IPS DF 4.7 (cell line): Measurements from ENCODE around the gene GEMIN4.
"Not testable (repeated sequence)": the region's sequence is repeated elsewhere in the genome, so short reads cannot be mapped to it uniquely, and the experiment has no call there.

ENCODE experiments used
- DNase-seq: peaks from one replicate; pipeline ENCODE4 v3.0.0-alpha.2; 2013; ENCODE audit warnings: low spot score; ENCODE audit errors: extremely low read depth

Gene GEMIN4

DNA sequence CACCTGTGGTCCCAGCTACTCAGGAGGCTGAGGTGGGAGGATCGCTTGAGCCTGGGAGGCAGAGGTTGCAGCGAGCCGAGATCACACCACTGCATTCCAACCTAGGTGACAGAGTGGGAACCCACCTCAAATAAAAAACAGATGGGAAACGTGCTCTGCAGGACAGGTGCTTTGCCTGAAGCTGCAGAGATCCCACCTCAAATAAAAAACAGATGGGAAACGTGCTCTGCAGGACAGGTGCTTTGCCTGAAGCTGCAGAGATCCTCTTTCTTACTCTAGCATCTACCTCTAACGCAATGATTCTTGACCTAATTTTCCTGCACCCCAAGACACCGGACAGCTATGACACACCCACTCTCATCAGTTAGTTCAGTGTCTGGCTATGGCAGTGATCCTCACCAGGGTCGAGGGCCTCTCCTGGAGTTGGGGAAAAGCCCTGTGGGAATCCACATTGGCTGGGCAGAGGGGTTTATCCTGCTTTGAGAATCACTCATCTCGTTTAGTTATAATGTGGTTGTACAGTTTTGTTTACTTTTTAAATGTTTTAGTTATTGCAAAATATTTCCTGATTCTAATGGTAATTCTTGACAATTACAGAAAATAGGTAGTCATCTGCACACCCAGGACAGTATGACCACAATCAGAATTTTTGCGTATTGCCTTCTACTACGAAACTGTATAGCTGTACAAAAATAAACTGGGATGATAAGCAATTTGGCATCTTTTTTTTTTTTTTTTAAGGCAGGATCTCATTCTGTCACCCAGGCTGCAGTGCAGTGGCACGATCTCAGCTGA is 48.8 kb downstream of the GEMIN4 start:
- DNase-seq: no peak

DNA sequence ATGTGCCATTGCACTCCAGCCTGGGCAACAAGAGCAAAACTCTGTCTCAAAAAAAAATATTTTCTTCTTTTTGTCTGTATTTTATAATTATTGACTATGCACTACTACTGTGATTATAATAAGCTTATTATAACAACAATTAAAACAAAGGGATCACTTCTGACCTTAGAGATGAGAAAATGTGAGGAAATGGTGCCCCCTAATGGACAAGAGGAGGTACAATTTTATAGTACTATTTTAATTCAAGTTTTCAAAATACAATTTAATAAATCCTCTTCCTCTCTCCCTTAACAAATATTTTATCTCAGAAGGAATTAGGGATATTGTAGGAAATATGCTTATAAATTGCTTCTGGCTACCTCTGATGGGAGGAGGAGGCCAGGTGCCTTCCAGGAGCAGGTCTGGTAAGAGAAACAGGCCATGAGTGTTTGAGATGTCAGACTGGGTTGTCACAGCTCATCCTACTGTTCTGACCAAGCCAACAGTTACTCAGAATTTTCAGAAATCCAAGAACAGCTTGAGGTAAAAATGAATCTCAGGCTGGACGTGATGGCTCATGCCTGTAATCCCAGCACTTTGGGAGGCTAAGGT is 51.5 kb downstream of the GEMIN4 start:
- no peak for DNase-seq

DNA sequence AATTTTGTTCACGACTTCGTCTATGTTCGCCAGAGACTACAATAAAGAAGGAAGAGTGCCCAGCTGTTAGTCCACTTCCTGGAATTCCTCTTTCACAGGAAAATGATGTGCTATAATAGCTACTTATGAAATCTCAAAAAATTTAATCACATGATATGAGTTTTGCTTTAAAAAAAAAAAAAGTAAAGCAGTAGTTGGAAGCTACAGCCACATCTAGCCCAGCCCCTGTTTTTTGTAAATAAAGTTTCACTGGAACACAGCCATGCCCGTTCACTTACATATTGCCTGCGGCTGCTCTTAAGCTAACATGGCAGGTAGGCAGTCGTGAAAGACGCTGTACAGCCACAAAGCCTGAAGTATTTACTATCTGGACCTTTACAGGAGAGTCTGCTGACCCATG is 52.7 kb downstream of the GEMIN4 start:
- no peak for DNase-seq

DNA sequence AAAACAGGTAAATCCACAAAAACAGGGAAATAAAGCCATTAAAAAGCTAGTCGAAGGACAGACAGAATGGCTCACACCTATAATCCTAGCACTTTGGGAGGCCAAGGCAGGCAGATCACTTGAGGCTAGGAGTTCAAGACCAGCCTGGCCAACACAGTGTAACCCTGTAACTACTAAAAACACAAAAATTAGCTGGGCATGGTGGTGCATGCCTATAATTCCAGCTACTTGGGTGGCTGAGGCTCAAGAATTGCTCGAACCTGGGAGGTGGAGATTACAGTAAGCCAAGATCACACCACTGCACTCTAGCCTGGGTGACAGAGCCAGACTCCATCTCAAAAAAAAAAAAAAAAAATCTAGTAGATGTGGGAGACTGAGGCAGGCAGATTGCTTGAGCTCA is 54.0 kb downstream of the GEMIN4 start:
- DNase-seq: not testable (repeated sequence)

DNA sequence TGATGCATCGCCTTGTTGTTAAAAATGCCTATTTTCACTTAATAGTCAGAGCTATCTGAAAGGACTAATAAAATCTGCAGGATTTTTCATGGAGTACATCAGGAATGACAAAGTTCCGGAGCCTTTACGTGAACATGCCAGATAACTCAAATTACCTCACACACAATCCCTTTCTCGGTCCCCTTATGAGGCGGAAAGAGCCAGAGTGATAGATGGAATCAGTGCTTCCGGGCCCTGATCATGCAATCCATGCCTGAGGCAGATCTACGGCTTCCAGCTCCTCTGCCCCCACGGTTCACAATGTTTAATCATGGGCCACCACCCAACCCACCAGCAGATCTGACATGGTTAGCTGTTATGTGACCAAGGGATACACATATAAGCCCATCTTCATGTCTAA is 54.4 kb downstream of the GEMIN4 start:
- DNase-seq: no peak

DNA sequence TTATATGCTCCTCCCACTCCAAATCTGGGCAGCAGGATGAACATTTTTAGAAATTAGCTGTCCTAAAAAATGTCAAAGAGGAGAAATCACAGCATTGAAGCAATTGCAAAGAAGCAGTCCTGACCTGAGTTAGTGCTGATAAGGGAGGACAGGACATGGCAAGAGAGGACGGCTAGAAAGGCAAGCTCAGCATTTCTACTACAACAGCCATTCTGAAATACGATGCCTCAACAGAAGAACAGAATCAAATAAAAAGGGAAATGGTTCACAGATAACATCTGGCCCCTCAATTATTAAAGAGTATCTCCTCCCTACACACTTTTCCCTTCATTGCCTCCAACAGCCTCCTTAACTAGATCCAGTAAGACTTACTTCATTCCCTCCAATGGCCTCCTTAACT is 55.7 kb downstream of the GEMIN4 start:
- no peak for DNase-seq
